HepG2 (cell line): ENCODE data around the gene HCAR1. TPM values are rescaled to one million over a fixed set of nuclear protein-coding genes. Genes with fewer than 3 reads are reported as not detected.

Source experiments
- EEA1 ChIP-seq: sonication (generic); formaldehyde crosslinking; IDR thresholded peaks from 2 replicates; pipeline ENCODE4 v1.5.1; 2020; ENCODE audit warnings: mild to moderate bottlenecking, missing genetic modification reagents, borderline replicate concordance
- FOSL2 ChIP-seq: sonication (generic); formaldehyde crosslinking; IDR thresholded peaks from 2 replicates; pipeline ENCODE4 v1.4.0; 2020; ENCODE audit warnings: missing genetic modification reagents
- FOXA3 ChIP-seq: IDR thresholded peaks from 2 replicates; pipeline ENCODE4 v1.6.1; 2016; ENCODE audit warnings: missing genetic modification reagents, missing compliant biosample characterization
- FOXK1 ChIP-seq: sonication (generic); formaldehyde crosslinking; IDR thresholded peaks from 2 replicates; pipeline ENCODE4 v1.4.0; 2020; ENCODE audit warnings: low read depth, missing genetic modification reagents, borderline replicate concordance
- MAZ ChIP-seq, 2 experiments: sonication (generic) in 1 of 2; formaldehyde crosslinking in 1 of 2; IDR thresholded peaks; 2 replicates each; pipeline versions ENCODE4 v1.5.0 to v1.6.1; 2012 to 2020; ENCODE audit warnings: low read depth in 2 of 2, mild to moderate bottlenecking in 2 of 2, borderline replicate concordance in 1 of 2, improper control_type of control experiment in 1 of 2, low read length in 1 of 2, missing genetic modification reagents in 1 of 2, moderate library complexity in 1 of 2
- MXI1 ChIP-seq: IDR thresholded peaks from 3 replicates; pipeline ENCODE4 v1.6.1; 2012; ENCODE audit warnings: low read depth, low read length, inconsistent platforms, borderline replicate concordance
- NR1H2 ChIP-seq: sonication (generic); formaldehyde crosslinking; IDR thresholded peaks from 2 replicates; pipeline ENCODE4 v1.8.1; 2022; ENCODE audit warnings: low read depth, missing genetic modification reagents, borderline replicate concordance
- TMF1 ChIP-seq: sonication (generic); formaldehyde crosslinking; IDR thresholded peaks from 2 replicates; pipeline ENCODE4 v1.8.1; 2022; ENCODE audit warnings: low read depth, missing genetic modification reagents
- YEATS2 ChIP-seq: sonication (generic); formaldehyde crosslinking; IDR thresholded peaks from 2 replicates; pipeline ENCODE4 v1.4.0; 2020; ENCODE audit warnings: missing genetic modification reagents, borderline replicate concordance
- ZNF672 ChIP-seq: sonication (generic); formaldehyde crosslinking; IDR thresholded peaks from 2 replicates; pipeline ENCODE4 v1.8.1; 2022; ENCODE audit warnings: missing genetic modification reagents
- polyA plus RNA-seq, 8 experiments: library from polyadenylated mRNA; depleted of rRNA in 3 of 8; stranded (reverse) in 7 of 8; unstranded in 1 of 8; fragments of >200 nt; fragmentation: Illumina TruSeq in 4 of 8; extraction: Trizol in 4 of 8; gene quantifications; 2 replicates each; pipeline versions ENCODE4 v1.2.1 to v1.2.3, GENCODE V29; 2011 to 2016; ENCODE audit warnings: low read depth in 4 of 8, missing spikeins in 1 of 8, mixed read lengths in 1 of 8; ENCODE audit not compliant: insufficient read depth in 1 of 8
- total RNA-seq, 5 experiments: library from RNA; depleted of rRNA; stranded (reverse); fragments of >200 nt; fragmentation: Illumina TruSeq; extraction: Trizol; gene quantifications; 2 replicates each; pipeline ENCODE4 v1.2.3, GENCODE V29; 2016; ENCODE audit warnings: low read depth in 1 of 5
- TF ChIP-seq, protein P1 (sequence below): sonication (generic); formaldehyde crosslinking; IDR thresholded peaks from 2 replicates; pipeline ENCODE4 v1.8.1; 2022; ENCODE audit warnings: low read depth, mild to moderate bottlenecking, missing genetic modification reagents
- TF ChIP-seq, protein P2 (sequence below): sonication (generic); formaldehyde crosslinking; IDR thresholded peaks from 2 replicates; pipeline ENCODE4 v1.5.0; 2020; ENCODE audit warnings: missing genetic modification reagents
- TF ChIP-seq, protein P3 (sequence below): sonication (generic); formaldehyde crosslinking; conservative IDR thresholded peaks from 2 replicates; pipeline ENCODE4 v1.4.0; 2020; ENCODE audit warnings: missing genetic modification reagents
- TF ChIP-seq, protein P4 (sequence below): sonication (generic); formaldehyde crosslinking; IDR thresholded peaks from 2 replicates; pipeline ENCODE4 v1.4.0; 2020; ENCODE audit warnings: missing genetic modification reagents
- TF ChIP-seq, protein P5 (sequence below): sonication (generic); formaldehyde crosslinking; IDR thresholded peaks from 2 replicates; pipeline ENCODE4 v1.5.0; 2020; ENCODE audit warnings: missing genetic modification reagents
- TF ChIP-seq, protein P6 (sequence below): sonication (generic); formaldehyde crosslinking; IDR thresholded peaks from 2 replicates; pipeline ENCODE4 v1.5.0; 2020; ENCODE audit warnings: mild to moderate bottlenecking, missing genetic modification reagents, moderate library complexity

Gene HCAR1
- total and polyA plus RNA-seq, 2 of the 13 experiments (the other 11 are each of a cell fraction or from before 2014, with no cell fraction given) = 0.53 to 4.4 TPM

DNA sequence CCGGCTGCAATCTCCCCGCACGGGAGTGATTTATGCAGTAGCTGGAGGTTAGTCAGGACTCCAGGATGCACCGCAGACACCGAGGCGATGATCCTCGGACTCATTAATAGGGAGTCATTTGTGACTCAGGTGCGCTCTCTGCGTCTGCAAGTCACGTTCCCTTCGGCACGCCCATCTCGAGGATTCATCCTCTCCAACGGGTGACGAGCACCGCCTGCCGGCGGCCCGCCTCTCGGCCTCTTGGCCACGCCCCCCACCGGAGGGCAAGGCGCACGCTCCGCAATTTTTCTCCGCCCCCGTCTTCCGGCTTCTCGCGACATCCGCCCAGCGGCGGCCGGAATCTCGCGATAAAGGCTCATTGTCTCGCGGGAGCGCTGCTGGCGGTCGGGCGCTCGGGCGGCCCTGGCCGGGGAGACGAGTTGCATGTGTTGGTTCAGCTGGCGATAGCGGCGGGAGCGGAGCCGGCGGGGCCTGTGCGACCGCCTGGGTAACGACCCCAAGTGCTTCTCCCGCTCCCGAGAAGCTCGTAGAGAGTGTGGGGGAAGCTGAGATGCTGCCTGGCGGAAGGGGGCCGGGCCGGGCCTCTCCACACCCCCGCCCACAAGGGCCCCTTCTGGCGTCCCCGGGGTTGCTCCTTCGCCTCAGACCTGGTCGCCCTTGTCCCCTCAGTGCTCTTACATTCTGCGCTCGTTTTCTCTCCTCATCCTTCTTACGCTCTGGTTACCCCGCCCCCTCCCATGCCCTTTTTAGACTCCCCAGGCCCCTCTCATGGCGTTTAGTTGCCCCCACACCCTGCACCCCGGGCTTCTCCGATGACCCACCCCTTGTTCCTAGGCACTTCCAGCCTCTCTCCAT lies 22.0 kb upstream of the HCAR1 start, which contains the start of gene DENR (continued):
- TF ChIP-seq, protein P1, sequence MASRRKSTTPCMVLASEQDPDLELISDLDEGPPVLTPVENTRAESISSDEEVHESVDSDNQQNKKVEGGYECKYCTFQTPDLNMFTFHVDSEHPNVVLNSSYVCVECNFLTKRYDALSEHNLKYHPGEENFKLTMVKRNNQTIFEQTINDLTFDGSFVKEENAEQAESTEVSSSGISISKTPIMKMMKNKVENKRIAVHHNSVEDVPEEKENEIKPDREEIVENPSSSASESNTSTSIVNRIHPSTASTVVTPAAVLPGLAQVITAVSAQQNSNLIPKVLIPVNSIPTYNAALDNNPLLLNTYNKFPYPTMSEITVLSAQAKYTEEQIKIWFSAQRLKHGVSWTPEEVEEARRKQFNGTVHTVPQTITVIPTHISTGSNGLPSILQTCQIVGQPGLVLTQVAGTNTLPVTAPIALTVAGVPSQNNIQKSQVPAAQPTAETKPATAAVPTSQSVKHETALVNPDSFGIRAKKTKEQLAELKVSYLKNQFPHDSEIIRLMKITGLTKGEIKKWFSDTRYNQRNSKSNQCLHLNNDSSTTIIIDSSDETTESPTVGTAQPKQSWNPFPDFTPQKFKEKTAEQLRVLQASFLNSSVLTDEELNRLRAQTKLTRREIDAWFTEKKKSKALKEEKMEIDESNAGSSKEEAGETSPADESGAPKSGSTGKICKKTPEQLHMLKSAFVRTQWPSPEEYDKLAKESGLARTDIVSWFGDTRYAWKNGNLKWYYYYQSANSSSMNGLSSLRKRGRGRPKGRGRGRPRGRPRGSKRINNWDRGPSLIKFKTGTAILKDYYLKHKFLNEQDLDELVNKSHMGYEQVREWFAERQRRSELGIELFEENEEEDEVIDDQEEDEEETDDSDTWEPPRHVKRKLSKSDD (CRISPR knock-in tag) = no peak
- TF ChIP-seq, protein P2, sequence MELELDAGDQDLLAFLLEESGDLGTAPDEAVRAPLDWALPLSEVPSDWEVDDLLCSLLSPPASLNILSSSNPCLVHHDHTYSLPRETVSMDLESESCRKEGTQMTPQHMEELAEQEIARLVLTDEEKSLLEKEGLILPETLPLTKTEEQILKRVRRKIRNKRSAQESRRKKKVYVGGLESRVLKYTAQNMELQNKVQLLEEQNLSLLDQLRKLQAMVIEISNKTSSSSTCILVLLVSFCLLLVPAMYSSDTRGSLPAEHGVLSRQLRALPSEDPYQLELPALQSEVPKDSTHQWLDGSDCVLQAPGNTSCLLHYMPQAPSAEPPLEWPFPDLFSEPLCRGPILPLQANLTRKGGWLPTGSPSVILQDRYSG (CRISPR knock-in tag) = peak; percentile 91; the same call in 1 of the 2 replicates
- TF ChIP-seq FOXK1 (CRISPR knock-in tag) (peak; percentile 77; the same call in 1 of the 2 replicates), FOXA3 (peak; percentile 57; the same call in 1 of the 2 replicates), MXI1 (peak; percentile 99), TMF1 (CRISPR knock-in tag) (peak; percentile 39; the same call in 1 of the 2 replicates), FOSL2 (CRISPR knock-in tag) (peak; percentile 79), EEA1 (CRISPR knock-in tag) (peak; percentile 77; the same call in 1 of the 2 replicates), MAZ (IDR thresholded peaks at IDR 0.05; ENCODE audit: borderline replicate concordance, low read depth, low read length) (no peak; the same call in 1 of the 2 replicates), MAZ (CRISPR knock-in tag; IDR thresholded peaks at IDR 0.05; ENCODE audit: low read depth) (peak; percentile 91), YEATS2 (peak; percentile 100), ZNF672 (CRISPR knock-in tag) (peak; percentile 44; the same call in 1 of the 2 replicates), NR1H2 (CRISPR knock-in tag) (no peak)
- TF ChIP-seq, protein P3, sequence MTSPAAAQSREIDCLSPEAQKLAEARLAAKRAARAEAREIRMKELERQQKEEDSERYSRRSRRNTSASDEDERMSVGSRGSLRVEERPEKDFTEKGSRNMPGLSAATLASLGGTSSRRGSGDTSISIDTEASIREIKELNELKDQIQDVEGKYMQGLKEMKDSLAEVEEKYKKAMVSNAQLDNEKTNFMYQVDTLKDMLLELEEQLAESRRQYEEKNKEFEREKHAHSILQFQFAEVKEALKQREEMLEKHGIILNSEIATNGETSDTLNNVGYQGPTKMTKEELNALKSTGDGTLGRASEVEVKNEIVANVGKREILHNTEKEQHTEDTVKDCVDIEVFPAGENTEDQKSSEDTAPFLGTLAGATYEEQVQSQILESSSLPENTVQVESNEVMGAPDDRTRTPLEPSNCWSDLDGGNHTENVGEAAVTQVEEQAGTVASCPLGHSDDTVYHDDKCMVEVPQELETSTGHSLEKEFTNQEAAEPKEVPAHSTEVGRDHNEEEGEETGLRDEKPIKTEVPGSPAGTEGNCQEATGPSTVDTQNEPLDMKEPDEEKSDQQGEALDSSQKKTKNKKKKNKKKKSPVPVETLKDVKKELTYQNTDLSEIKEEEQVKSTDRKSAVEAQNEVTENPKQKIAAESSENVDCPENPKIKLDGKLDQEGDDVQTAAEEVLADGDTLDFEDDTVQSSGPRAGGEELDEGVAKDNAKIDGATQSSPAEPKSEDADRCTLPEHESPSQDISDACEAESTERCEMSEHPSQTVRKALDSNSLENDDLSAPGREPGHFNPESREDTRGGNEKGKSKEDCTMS (CRISPR knock-in tag) = no peak
- TF ChIP-seq, protein P4, sequence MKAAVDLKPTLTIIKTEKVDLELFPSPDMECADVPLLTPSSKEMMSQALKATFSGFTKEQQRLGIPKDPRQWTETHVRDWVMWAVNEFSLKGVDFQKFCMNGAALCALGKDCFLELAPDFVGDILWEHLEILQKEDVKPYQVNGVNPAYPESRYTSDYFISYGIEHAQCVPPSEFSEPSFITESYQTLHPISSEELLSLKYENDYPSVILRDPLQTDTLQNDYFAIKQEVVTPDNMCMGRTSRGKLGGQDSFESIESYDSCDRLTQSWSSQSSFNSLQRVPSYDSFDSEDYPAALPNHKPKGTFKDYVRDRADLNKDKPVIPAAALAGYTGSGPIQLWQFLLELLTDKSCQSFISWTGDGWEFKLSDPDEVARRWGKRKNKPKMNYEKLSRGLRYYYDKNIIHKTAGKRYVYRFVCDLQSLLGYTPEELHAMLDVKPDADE (CRISPR knock-in tag) = peak; percentile 49; the same call in 1 of the 2 replicates
- TF ChIP-seq, protein P5, sequence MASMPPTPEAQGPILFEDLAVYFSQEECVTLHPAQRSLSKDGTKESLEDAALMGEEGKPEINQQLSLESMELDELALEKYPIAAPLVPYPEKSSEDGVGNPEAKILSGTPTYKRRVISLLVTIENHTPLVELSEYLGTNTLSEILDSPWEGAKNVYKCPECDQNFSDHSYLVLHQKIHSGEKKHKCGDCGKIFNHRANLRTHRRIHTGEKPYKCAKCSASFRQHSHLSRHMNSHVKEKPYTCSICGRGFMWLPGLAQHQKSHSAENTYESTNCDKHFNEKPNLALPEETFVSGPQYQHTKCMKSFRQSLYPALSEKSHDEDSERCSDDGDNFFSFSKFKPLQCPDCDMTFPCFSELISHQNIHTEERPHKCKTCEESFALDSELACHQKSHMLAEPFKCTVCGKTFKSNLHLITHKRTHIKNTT (CRISPR knock-in tag) = peak; percentile 48; the same call in 1 of the 2 replicates
- TF ChIP-seq, protein P6, sequence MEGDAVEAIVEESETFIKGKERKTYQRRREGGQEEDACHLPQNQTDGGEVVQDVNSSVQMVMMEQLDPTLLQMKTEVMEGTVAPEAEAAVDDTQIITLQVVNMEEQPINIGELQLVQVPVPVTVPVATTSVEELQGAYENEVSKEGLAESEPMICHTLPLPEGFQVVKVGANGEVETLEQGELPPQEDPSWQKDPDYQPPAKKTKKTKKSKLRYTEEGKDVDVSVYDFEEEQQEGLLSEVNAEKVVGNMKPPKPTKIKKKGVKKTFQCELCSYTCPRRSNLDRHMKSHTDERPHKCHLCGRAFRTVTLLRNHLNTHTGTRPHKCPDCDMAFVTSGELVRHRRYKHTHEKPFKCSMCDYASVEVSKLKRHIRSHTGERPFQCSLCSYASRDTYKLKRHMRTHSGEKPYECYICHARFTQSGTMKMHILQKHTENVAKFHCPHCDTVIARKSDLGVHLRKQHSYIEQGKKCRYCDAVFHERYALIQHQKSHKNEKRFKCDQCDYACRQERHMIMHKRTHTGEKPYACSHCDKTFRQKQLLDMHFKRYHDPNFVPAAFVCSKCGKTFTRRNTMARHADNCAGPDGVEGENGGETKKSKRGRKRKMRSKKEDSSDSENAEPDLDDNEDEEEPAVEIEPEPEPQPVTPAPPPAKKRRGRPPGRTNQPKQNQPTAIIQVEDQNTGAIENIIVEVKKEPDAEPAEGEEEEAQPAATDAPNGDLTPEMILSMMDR (CRISPR knock-in tag) = peak; percentile 99
